IMR-90 (cell line): ENCODE results near the gene B4GALT1.

Experiments used
- BHLHE40 ChIP-seq: fragments of 150-350 bp; IDR thresholded peaks from 2 replicates; pipeline ENCODE4 v1.6.1; 2016; ENCODE audit warnings: mild to moderate bottlenecking, low read depth, low read length
- CEBPB ChIP-seq: IDR thresholded peaks from 2 replicates; pipeline ENCODE4 v1.6.1; 2012; ENCODE audit warnings: low read depth, low read length, improper control_type of control experiment
- CHD1 ChIP-seq: IDR thresholded peaks from 2 replicates; pipeline ENCODE4 v1.6.1; 2012; ENCODE audit warnings: low read depth, low read length, improper control_type of control experiment
- CTCF ChIP-seq: conservative IDR thresholded peaks from 2 replicates; pipeline ENCODE4 v1.5.1; 2012; ENCODE audit warnings: mild to moderate bottlenecking, low read depth, low read length, improper control_type of control experiment
- ELK1 ChIP-seq: fragments of 150-350 bp; IDR thresholded peaks from 2 replicates; pipeline ENCODE4 v1.6.1; 2016; ENCODE audit warnings: low read depth, mild to moderate bottlenecking, low read length, moderate library complexity, borderline replicate concordance
- FOS ChIP-seq: fragments of 150-350 bp; IDR thresholded peaks from 2 replicates; pipeline ENCODE4 v1.6.1; 2016; ENCODE audit warnings: low read depth, low read length
- MAFK ChIP-seq: IDR thresholded peaks from 2 replicates; pipeline ENCODE4 v1.6.1; 2012; ENCODE audit warnings: low read depth, low read length, improper control_type of control experiment
- MAZ ChIP-seq: IDR thresholded peaks from 2 replicates; pipeline ENCODE4 v1.6.1; 2012; ENCODE audit warnings: low read depth, mild to moderate bottlenecking, low read length, improper control_type of control experiment, moderate library complexity, borderline replicate concordance
- POLR2A ChIP-seq: IDR thresholded peaks from 2 replicates; pipeline ENCODE4 v1.6.1; 2012; ENCODE audit warnings: mild to moderate bottlenecking, low read depth, low read length
- RAD21 ChIP-seq: IDR thresholded peaks from 2 replicates; pipeline ENCODE4 v1.6.1; 2012; ENCODE audit warnings: low read length, improper control_type of control experiment
- RFX5 ChIP-seq: IDR thresholded peaks from 2 replicates; pipeline ENCODE4 v1.8.0; 2012; ENCODE audit warnings: low read depth, mild to moderate bottlenecking, low read length, moderate library complexity
- USF2 ChIP-seq: fragments of 150-350 bp; IDR thresholded peaks from 2 replicates; pipeline ENCODE4 v1.6.1; 2017; ENCODE audit warnings: mild to moderate bottlenecking, antibody characterized with exemption, low read length, low read depth

GRCh38 chr9:33184963-33185362, 17.8 kb upstream of the B4GALT1 start:
- TF ChIP-seq CHD1 (no peak), CTCF (no peak), POLR2A (no peak), ELK1 (no peak), RFX5 (no peak), MAZ (no peak), USF2 (no peak), FOS (no peak), RAD21 (no peak), MAFK (no peak), CEBPB (no peak), BHLHE40 (no peak)
